C4-2B (cell line): ENCODE data around the gene POU2AF1.
"Not testable (repeated sequence)": the region's sequence is repeated elsewhere in the genome, so short reads cannot be mapped to it uniquely, and the experiment has no call there.

Experiments
- H3K27ac ChIP-seq: fragments of 450-650 bp; 2 replicates; pipeline ENCODE4 v1.5.1; 2017
- CTCF ChIP-seq: fragments of 450-650 bp; conservative IDR thresholded peaks from 2 replicates; pipeline ENCODE4 v1.5.1; 2017; ENCODE audit warnings: mild to moderate bottlenecking
- ZFX ChIP-seq: fragments of 450-650 bp; IDR thresholded peaks from 2 replicates; pipeline ENCODE4 v1.6.1; 2017

Gene POU2AF1

GRCh38 chr11:111408789-111409727, 30.0 kb upstream of the POU2AF1 start:
- no peak overlapping the region for H3K27ac ChIP-seq
- no peak for TF ChIP-seq ZFX
- TF ChIP-seq CTCF, result no peak

- H3K27ac ChIP-seq, result no peak overlapping the region
- no peak for TF ChIP-seq CTCF
Observed at GRCh38 chr11:111407652-111408051, 28.6 kb upstream of the POU2AF1 start.

DNA sequence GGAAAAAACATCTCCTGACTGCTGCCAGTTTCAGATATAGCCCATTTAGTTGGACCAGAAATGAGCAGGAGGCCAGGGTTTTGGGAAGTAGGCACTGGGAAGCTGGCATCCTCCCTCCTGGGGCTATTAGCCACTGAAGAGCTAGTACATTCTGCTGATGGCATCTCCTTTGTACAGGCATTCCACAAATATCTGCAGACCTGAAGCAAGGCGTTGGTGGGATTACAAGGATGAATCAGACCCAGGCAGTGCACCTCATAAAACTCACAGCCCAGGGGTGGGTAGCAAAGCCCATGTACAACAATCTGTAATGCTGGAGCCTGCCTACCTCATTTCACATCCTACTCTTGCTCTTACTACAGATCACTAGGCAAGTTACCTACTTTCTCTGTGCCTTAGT, 27.5 kb upstream of the POU2AF1 start:
- TF ChIP-seq ZFX, result no peak
- TF ChIP-seq CTCF, result no peak
- no peak overlapping the region for H3K27ac ChIP-seq

GRCh38 chr11:111406091-111406490, 27.0 kb upstream of the POU2AF1 start:
- TF ChIP-seq CTCF (no peak), ZFX (no peak)
- H3K27ac ChIP-seq, result no peak overlapping the region

- TF ChIP-seq ZFX (no peak), CTCF (no peak)
- no peak overlapping the region for H3K27ac ChIP-seq
Observed at GRCh38 chr11:111405551-111405950, 26.5 kb upstream of the POU2AF1 start.

DNA sequence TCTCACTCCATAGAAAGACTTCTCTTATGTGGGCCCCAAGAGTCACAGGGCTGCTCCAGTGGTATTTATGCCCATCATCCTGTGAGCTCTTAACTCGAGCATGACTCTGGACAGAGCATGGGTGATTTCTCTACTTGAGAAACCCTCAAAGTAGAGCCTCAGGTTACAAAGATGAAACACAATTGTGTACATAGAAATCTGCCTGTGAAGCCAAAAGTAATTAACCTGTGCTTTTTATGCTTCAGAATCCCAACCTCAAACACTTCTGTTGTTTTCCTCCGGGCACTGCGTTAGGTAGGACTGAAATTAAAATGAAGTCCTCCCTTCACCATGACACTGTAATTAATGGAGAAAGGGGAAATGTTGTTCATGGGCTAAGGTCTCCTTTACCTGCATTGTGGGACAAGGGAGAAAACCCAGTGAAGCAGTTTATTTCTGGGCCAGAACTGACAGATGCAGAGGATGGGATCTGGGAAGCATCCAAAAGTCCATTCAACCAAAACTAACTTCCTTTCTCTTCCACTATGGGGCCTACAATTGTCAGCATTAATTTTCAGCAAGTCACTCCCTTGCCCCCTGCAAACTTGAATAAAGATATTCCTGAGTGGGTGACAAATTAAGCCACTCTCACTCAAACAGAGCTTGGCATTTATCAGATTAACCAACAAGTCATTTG, 24.1 kb upstream of the POU2AF1 start:
- no peak overlapping the region for H3K27ac ChIP-seq
- TF ChIP-seq ZFX (no peak), CTCF (no peak)

- no peak for TF ChIP-seq ZFX
- TF ChIP-seq CTCF, result no peak
- no peak overlapping the region for H3K27ac ChIP-seq
Observed at GRCh38 chr11:111402411-111402810, 23.3 kb upstream of the POU2AF1 start.

DNA sequence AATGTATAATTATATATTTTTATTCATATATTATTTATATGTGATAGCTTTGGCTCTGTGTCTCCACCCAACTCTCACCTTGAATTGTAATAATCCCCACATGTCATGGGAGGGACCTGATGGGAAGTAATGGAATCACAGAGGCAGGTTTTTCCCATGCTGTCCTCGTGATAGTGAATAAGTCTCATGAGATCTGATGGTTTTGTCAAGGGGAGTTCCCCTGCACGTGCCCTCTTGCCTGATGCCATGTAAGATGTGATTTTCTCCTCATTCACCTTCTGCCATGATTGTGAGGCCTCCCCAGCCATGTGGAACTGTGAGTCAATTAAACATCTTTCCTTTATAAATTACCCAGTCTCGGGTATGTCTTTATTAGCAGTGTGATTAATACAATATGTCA, 22.9 kb upstream of the POU2AF1 start:
- not testable (repeated sequence) for H3K27ac ChIP-seq
